HCT116 (cell line): Measurements from ENCODE around the gene POLN. TPM values are rescaled to one million over a fixed set of nuclear protein-coding genes. Genes with fewer than 3 reads are reported as not detected.

Source experiments
- ATAC-seq: fragments of 200-7000 bp; cut with Tn5 transposase; 2 replicates; pipeline ENCODE4 v1.9.1; 2020; ENCODE audit warnings: mild to moderate bottlenecking, moderate library complexity
- BruUV-seq: library from RNA; stranded (reverse); fragments of 400-500 nt; replicated peaks from 2 replicates; lab custom pipeline; 2021; lab: Mats Ljungman, UMichigan
- CTCF ChIA-PET: fragments of 300-600 bp; sonication (Branson Sonifier 250); formaldehyde crosslinking; loops from one replicate; lab custom pipeline; 2021; ENCODE audit warnings: antibody characterized with exemption; lab: Charles Lee
- POLR2A ChIA-PET: fragments of 300-600, 350-600 bp; sonication (Branson Sonifier 250); formaldehyde crosslinking; loops from one replicate; lab custom pipeline; 2021; ENCODE audit warnings: antibody characterized with exemption; lab: Charles Lee
- RAD21 ChIA-PET, 2 experiments: fragments of 300-600 bp; sonication (Branson Sonifier 250); formaldehyde crosslinking; loops; one replicate each; lab custom pipeline; 2023; ENCODE audit warnings: low total read pairs in 2 of 2; ENCODE audit not compliant: uncharacterized antibody in 2 of 2, unreplicated experiment in 2 of 2, low non-redundant PET in 1 of 2; lab: Charles Lee
- DNase-seq: peaks from one replicate; pipeline ENCODE4 v3.0.0-alpha.2; 2010; ENCODE audit warnings: low read depth, low spot score
- H2AFZ ChIP-seq: fragments of 200-600 bp; shearing (Covaris generic), sonication (generic); 2 replicates; pipeline ENCODE4 v1.6.1; 2017; ENCODE audit warnings: low read depth, mixed run types, mixed read lengths, antibody characterized with exemption, low read length; ENCODE audit not compliant: poor library complexity, severe bottlenecking
- H3K27ac ChIP-seq: 2 replicates; pipeline ENCODE4 v1.5.1; 2012; ENCODE audit warnings: low read depth, low read length
- H3K27me3 ChIP-seq: fragments of 200-600 bp; sonication (generic); 2 replicates; pipeline ENCODE4 v1.6.1; 2016; ENCODE audit warnings: mixed run types, low read length, mixed read lengths; ENCODE audit not compliant: insufficient read depth
- H3K36me3 ChIP-seq, 2 experiments: fragments of 200-500 bp in 1 of 2; fragments of 200-600 bp in 1 of 2; sonication (Bioruptor generic) in 1 of 2; sonication (generic) in 1 of 2; 2 replicates each; pipeline versions ENCODE4 v1.5.1 to v1.6.1; 2014 to 2016; ENCODE audit warnings: low read length in 2 of 2, inconsistent platforms in 1 of 2, mixed read lengths in 1 of 2, mixed run types in 1 of 2; ENCODE audit not compliant: insufficient read depth in 2 of 2, control insufficient read depth in 1 of 2
- H3K4me1 ChIP-seq, 2 experiments: fragments of 200-600 bp in 1 of 2; sonication (generic) in 1 of 2; 2 replicates each; pipeline versions ENCODE4 v1.5.1 to v1.6.1; 2012 to 2017; ENCODE audit warnings: low read length in 2 of 2, inconsistent platforms in 1 of 2, mild to moderate bottlenecking in 1 of 2, mixed read lengths in 1 of 2, mixed run types in 1 of 2, moderate library complexity in 1 of 2; ENCODE audit not compliant: insufficient read depth in 2 of 2, control insufficient read depth in 1 of 2
- H3K4me2 ChIP-seq: fragments of 200-600 bp; sonication (generic); 2 replicates; pipeline ENCODE4 v1.6.1; 2017; ENCODE audit warnings: mixed run types, low read length, mixed read lengths
- H3K4me3 ChIP-seq, 2 experiments: fragments of 200-600 bp in 1 of 2; sonication (generic) in 1 of 2; replicated peaks in 1 of 2; 2 replicates each; pipeline ENCODE4 v1.5.1; 2011 to 2016; ENCODE audit warnings: low read length in 2 of 2, control low read depth in 1 of 2, low read depth in 1 of 2, mild to moderate bottlenecking in 1 of 2, mixed read lengths in 1 of 2, mixed run types in 1 of 2
- H3K79me2 ChIP-seq: fragments of 200-600 bp; sonication (generic); 2 replicates; pipeline ENCODE4 v1.6.1; 2017; ENCODE audit warnings: mild to moderate bottlenecking, mixed run types, low read length, moderate library complexity, mixed read lengths; ENCODE audit not compliant: insufficient read depth
- H3K9ac ChIP-seq: fragments of 200-600 bp; sonication (generic); 2 replicates; pipeline ENCODE4 v1.6.1; 2016; ENCODE audit warnings: low read length, mixed read lengths
- H3K9me2 ChIP-seq: fragments of 200-600 bp; sonication (generic), shearing (Covaris generic); 2 replicates; pipeline ENCODE4 v1.6.1; 2017; ENCODE audit warnings: mixed run types, mild to moderate bottlenecking, moderate library complexity; ENCODE audit not compliant: insufficient read depth
- H3K9me3 ChIP-seq, 2 experiments: fragments of 200-500 bp in 1 of 2; fragments of 200-600 bp in 1 of 2; sonication (Bioruptor generic) in 1 of 2; sonication (generic) in 1 of 2; 2 replicates each; pipeline ENCODE4 v1.6.1; 2014 to 2017; ENCODE audit warnings: low read length in 2 of 2, mixed read lengths in 2 of 2, inconsistent platforms in 1 of 2, low read depth in 1 of 2, mild to moderate bottlenecking in 1 of 2, mixed run types in 1 of 2, moderate library complexity in 1 of 2; ENCODE audit not compliant: control insufficient read depth in 1 of 2, insufficient read depth in 1 of 2
- H4K20me1 ChIP-seq: fragments of 200-600 bp; sonication (generic), shearing (Covaris generic); 2 replicates; pipeline ENCODE4 v1.6.1; 2017; ENCODE audit warnings: mixed run types, mild to moderate bottlenecking, moderate library complexity; ENCODE audit not compliant: insufficient read depth
- CBX3 ChIP-seq: IDR thresholded peaks from 2 replicates; pipeline ENCODE4 v1.6.1; 2012; ENCODE audit warnings: low read depth
- CEBPB ChIP-seq: IDR thresholded peaks from 2 replicates; pipeline ENCODE4 v1.6.1; 2012; ENCODE audit warnings: low read depth
- EGR1 ChIP-seq: IDR thresholded peaks from 2 replicates; pipeline ENCODE4 v1.6.1; 2012; ENCODE audit warnings: low read depth
- EZH2 ChIP-seq: fragments of 200-600 bp; sonication (generic); IDR thresholded peaks from 2 replicates; pipeline ENCODE4 v1.6.1; 2017; ENCODE audit warnings: antibody characterized with exemption, mixed run types
- EZH2phosphoT487 ChIP-seq: fragments of 200-600 bp; IDR thresholded peaks from 2 replicates; pipeline ENCODE4 v1.6.1; 2018; ENCODE audit warnings: antibody characterized with exemption, borderline replicate concordance
- FOSL1 ChIP-seq: IDR thresholded peaks from 2 replicates; pipeline ENCODE4 v1.6.1; 2012; ENCODE audit warnings: low read depth
- JUND ChIP-seq: IDR thresholded peaks from 2 replicates; pipeline ENCODE4 v1.6.1; 2012
- POLR2A ChIP-seq: IDR thresholded peaks from 2 replicates; pipeline ENCODE4 v1.7.0; 2011; ENCODE audit warnings: borderline replicate concordance; ENCODE audit not compliant: insufficient read depth, insufficient read length; ENCODE audit errors: extremely low read depth
- POLR2AphosphoS5 ChIP-seq: IDR thresholded peaks from 2 replicates; pipeline ENCODE4 v1.6.1; 2011; ENCODE audit warnings: mild to moderate bottlenecking, low read depth, low read length, moderate library complexity
- RAD21 ChIP-seq: IDR thresholded peaks from 2 replicates; pipeline ENCODE4 v1.6.1; 2012; ENCODE audit warnings: low read depth, mild to moderate bottlenecking
- SIN3A ChIP-seq: IDR thresholded peaks from 2 replicates; pipeline ENCODE4 v1.6.1; 2012; ENCODE audit warnings: low read depth
- SP1 ChIP-seq: IDR thresholded peaks from 2 replicates; pipeline ENCODE4 v1.6.1; 2012; ENCODE audit warnings: low read depth
- SRF ChIP-seq: IDR thresholded peaks from 2 replicates; pipeline ENCODE4 v1.6.1; 2012; ENCODE audit warnings: low read depth
- YY1 ChIP-seq: IDR thresholded peaks from 2 replicates; pipeline ENCODE4 v1.6.1; 2011; ENCODE audit warnings: low read length, low read depth, moderate library complexity, mild to moderate bottlenecking; ENCODE audit not compliant: insufficient replicate concordance; ENCODE audit errors: extremely low read depth
- ZFX ChIP-seq: fragments of 450-650 bp; IDR thresholded peaks from 2 replicates; pipeline ENCODE4 v1.6.1; 2017
- ZNF274 ChIP-seq: fragments of 200-500 bp; sonication (Bioruptor generic); IDR thresholded peaks from 2 replicates; pipeline ENCODE4 v1.6.1; 2014; ENCODE audit warnings: mild to moderate bottlenecking, low read depth, low read length, inconsistent platforms
- intact Hi-C: fragments of 100-400 bp; cut with micrococcal nuclease; formaldehyde crosslinking; loops from 2 replicates; pipeline ENCODE4 v1.10.0; 2022
- total RNA-seq: library from RNA; stranded (reverse); gene quantifications from one replicate; pipeline ENCODE4 v1.2.1, GENCODE V29; 2021; ENCODE audit not compliant: unreplicated experiment
- TF ChIP-seq, protein P1 (sequence below), 3 experiments: fragments of 200-600 bp in 1 of 3; sonication (generic) in 1 of 3; IDR thresholded peaks in 2 of 3; conservative IDR thresholded peaks in 1 of 3; 2 replicates each; pipeline ENCODE4 v1.5.1; 2012 to 2017; ENCODE audit warnings: low read depth in 2 of 3, low read length in 2 of 3, antibody characterized with exemption in 1 of 3, borderline replicate concordance in 1 of 3, control low read depth in 1 of 3, mild to moderate bottlenecking in 1 of 3, mixed read lengths in 1 of 3, mixed run types in 1 of 3, moderate library complexity in 1 of 3; ENCODE audit not compliant: insufficient read depth in 1 of 3
- TF ChIP-seq, protein P2 (sequence below): IDR thresholded peaks from 2 replicates; pipeline ENCODE4 v1.6.1; 2012
- TF ChIP-seq, protein P3 (sequence below): IDR thresholded peaks from 2 replicates; pipeline ENCODE4 v1.6.1; 2012; ENCODE audit warnings: low read depth

POLN gene
- total RNA-seq, 1 experiment from 2014 or later = 3.1 TPM

DNA sequence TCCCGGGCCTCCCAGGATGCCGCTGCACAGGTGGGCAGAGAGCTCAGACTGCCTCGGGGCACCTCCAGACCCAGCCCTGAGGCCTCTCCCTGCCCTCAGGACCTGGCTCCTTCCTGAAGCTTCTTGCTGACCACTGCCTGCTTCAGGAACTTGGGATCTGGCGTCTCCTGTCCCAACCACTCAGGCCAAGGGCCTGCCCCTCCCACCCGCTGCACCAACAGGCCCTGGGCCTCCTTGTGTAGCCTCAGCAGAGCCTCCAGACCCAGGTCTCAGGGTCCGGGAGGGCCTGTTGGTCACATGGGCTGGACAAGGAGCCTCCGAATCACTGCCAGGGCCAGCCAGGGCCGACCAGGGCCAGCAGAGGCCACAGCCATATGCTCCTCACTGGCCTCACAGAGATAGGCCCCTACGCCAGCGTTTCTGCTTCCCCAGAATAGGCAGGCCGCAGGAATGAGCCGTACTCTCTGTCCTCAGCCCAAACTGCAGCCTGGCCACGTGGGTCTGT is 17.2 kb upstream of the POLN start:
- H3K9ac ChIP-seq = no peak overlapping the region
- H3K9me2 ChIP-seq = no peaks in the 10 kb centered on the region
- DNase-seq (no peak), ATAC-seq (no peak)
- no peaks in the 10 kb centered on the region for H4K20me1 ChIP-seq
- H3K4me2 ChIP-seq = no peak overlapping the region
- RAD21 ChIA-PET = no interaction called here
- TF ChIP-seq YY1 (no peak), ZNF274 (no peak), EZH2phosphoT487 (no peak), SP1 (no peak), RAD21 (no peak), POLR2A (no peak), SRF (no peak), CBX3 (no peak), JUND (no peak), EGR1 (no peak), POLR2AphosphoS5 (no peak), SIN3A (no peak), EZH2 (no peak), ZFX (no peak), FOSL1 (no peak), CEBPB (no peak)
- TF ChIP-seq, protein P1, sequence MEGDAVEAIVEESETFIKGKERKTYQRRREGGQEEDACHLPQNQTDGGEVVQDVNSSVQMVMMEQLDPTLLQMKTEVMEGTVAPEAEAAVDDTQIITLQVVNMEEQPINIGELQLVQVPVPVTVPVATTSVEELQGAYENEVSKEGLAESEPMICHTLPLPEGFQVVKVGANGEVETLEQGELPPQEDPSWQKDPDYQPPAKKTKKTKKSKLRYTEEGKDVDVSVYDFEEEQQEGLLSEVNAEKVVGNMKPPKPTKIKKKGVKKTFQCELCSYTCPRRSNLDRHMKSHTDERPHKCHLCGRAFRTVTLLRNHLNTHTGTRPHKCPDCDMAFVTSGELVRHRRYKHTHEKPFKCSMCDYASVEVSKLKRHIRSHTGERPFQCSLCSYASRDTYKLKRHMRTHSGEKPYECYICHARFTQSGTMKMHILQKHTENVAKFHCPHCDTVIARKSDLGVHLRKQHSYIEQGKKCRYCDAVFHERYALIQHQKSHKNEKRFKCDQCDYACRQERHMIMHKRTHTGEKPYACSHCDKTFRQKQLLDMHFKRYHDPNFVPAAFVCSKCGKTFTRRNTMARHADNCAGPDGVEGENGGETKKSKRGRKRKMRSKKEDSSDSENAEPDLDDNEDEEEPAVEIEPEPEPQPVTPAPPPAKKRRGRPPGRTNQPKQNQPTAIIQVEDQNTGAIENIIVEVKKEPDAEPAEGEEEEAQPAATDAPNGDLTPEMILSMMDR (IDR thresholded peaks at IDR 0.05 in 2 of 3, conservative IDR thresholded peaks at IDR 0.05 in 1 of 3; ENCODE audit: borderline replicate concordance in 1 of 3, insufficient read depth in 1 of 3, low read depth in 2 of 3, low read length in 2 of 3) = no peak
- TF ChIP-seq, protein P2, sequence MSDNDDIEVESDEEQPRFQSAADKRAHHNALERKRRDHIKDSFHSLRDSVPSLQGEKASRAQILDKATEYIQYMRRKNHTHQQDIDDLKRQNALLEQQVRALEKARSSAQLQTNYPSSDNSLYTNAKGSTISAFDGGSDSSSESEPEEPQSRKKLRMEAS = no peak
- TF ChIP-seq, protein P3, sequence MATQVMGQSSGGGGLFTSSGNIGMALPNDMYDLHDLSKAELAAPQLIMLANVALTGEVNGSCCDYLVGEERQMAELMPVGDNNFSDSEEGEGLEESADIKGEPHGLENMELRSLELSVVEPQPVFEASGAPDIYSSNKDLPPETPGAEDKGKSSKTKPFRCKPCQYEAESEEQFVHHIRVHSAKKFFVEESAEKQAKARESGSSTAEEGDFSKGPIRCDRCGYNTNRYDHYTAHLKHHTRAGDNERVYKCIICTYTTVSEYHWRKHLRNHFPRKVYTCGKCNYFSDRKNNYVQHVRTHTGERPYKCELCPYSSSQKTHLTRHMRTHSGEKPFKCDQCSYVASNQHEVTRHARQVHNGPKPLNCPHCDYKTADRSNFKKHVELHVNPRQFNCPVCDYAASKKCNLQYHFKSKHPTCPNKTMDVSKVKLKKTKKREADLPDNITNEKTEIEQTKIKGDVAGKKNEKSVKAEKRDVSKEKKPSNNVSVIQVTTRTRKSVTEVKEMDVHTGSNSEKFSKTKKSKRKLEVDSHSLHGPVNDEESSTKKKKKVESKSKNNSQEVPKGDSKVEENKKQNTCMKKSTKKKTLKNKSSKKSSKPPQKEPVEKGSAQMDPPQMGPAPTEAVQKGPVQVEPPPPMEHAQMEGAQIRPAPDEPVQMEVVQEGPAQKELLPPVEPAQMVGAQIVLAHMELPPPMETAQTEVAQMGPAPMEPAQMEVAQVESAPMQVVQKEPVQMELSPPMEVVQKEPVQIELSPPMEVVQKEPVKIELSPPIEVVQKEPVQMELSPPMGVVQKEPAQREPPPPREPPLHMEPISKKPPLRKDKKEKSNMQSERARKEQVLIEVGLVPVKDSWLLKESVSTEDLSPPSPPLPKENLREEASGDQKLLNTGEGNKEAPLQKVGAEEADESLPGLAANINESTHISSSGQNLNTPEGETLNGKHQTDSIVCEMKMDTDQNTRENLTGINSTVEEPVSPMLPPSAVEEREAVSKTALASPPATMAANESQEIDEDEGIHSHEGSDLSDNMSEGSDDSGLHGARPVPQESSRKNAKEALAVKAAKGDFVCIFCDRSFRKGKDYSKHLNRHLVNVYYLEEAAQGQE = no peak
- intact Hi-C loops = no loop called here
- H2AFZ ChIP-seq = no peak overlapping the region
- H3K4me3 ChIP-seq = no peak overlapping the region
- H3K79me2 ChIP-seq = no peaks in the 10 kb centered on the region
- BruUV-seq = no TSS peak
- CTCF ChIA-PET = no interaction called here
- H3K27ac ChIP-seq = no peak overlapping the region; the same call in 1 of the 2 replicates
- H3K4me1 ChIP-seq = peaks cover 9 to 15% of the 10 kb centered on the region in 2 experiments; a peak in 3 of 4 replicates
- H3K9me3 ChIP-seq = no peaks in the 10 kb centered on the region
- no peaks in the 10 kb centered on the region for H3K27me3 ChIP-seq
- POLR2A ChIA-PET = no interaction called here
- no peaks in the 10 kb centered on the region for H3K36me3 ChIP-seq
